SK-N-MC (cell line): ENCODE measurements around the gene HNRNPAB.

Source experiments
- EZH2 ChIP-seq: fragments of 200-600 bp; sonication (generic); IDR thresholded peaks from one replicate; pipeline ENCODE4 v1.6.1; 2017; ENCODE audit warnings: antibody characterized with exemption
- POLR2AphosphoS5 ChIP-seq: IDR thresholded peaks from 2 replicates; pipeline ENCODE4 v1.6.1; 2012; ENCODE audit warnings: mild to moderate bottlenecking, low read depth, low read length, borderline replicate concordance

DNA sequence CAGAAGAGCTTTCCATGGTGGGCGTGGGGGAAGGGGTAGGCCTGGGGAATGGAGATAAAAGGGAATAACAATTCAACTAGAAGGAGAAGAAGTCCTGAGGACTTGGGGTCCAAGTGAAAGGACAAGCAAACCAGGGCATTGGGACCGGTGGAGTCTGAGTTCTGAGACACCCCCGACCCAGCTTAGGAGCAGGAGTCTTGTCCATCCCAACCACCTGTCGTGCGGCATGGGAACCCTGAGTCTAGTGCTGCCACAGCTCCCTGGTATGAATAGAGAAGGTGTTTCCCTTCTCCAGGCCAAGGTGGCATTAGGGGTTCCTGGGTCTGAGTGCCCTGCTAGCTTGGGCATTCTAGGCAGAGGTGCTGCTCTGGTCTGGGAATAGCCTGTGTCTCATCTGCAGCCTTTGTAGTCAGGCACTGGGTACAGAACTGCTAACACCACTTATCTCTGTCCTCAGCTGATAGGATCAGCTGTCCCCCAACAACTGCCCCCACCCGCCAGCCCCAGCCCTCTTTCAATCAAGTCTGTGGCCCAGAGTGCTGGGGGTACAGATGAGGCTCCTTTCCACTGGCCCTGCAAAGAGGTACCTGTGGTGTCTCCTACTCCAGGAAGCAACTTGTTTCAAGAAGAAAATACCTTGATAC is 9.9 kb downstream of the HNRNPAB start:
- no peak for TF ChIP-seq POLR2AphosphoS5
- no peak for TF ChIP-seq EZH2
